ENCODE measurements around the gene B4GALT5. TPM values are rescaled to one million over a fixed set of nuclear protein-coding genes. Genes with fewer than 3 reads are reported as not detected.
"Not testable (repeated sequence)": the region's sequence is repeated elsewhere in the genome, so short reads cannot be mapped to it uniquely, and the experiment has no call there.

Gene B4GALT5
- polyA plus RNA-seq, 3 donors, result 44.2 to 52.1 (median 50.5) TPM

GRCh38 chr20:49642816-49643215, 70.9 kb downstream of the B4GALT5 start:
- no peak for DNase-seq (ENCODE audit: extremely low read depth in 1 of 11, low read depth in 9 of 11, low spot score in 4 of 11)

DNA sequence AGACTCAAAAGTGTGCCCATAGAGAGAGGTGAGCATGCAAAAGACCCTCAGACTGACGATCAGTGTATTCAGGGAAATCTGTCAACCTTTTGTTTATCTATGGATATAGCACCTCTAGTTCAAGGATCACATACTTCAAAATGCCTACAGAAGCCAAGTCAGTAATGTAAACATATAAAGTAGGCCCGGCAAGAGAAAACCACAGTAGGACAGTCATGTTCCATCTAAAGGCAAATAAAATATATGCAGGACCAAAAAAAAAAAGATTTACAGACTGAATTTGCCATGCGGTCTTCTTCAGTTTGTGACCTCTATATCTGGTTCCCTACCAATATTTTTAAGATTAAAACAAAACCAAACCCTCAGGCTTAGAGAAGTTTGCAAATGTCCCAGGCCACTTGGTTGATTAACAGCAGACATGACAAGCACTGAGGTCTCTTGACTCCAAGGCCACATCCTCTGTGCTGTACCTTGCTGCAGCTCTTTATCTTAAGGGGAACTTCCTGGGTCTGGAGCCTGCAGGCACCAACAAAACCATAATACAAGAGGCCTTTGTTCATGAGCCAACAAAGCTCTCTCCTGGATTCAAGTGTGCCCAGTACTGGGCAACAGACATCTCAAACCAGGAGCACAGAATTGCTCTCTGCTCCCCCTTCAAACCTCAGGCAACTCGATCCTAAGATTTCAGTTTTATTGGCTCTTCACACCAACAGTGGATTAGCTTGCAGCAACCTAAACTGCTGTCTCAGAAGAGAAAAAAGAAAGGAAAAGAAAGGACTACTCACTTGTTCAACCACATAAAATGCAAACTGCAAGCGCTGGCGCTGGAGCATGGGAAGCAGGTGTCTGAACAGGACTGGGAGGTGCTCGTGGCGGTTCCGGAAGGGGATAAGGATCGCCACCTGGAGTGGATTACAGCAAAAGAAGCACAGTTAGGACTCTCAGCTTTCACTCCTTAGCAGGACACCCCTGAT, 71.7 kb downstream of the B4GALT5 start:
- no peak for DNase-seq (ENCODE audit: extremely low read depth in 1 of 11, low read depth in 9 of 11, low spot score in 4 of 11)

GRCh38 chr20:49637046-49637637, 76.5 kb downstream of the B4GALT5 start:
- DNase-seq (ENCODE audit: extremely low read depth in 1 of 11, low read depth in 9 of 11, low spot score in 4 of 11), result no peak

DNA sequence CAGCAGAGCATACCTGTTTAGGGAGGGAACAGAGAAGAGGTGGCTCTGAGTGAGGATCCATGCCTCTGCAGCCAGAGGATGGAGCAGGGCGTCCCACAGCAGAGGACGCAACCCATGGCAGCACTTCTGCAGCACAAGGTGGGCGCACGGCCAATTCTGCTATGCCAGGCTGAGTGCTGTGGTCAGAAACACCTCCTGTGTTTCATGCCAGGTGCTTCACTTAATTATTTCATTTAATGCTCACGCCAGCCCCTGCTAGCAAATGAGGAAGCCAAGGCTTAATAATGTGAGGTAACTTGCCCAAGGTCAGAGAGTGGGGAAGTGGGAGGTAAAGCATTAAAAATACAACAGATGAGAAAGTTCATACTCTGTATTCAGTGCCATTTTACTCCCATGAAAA, 77.2 kb downstream of the B4GALT5 start:
- DNase-seq (ENCODE audit: extremely low read depth in 1 of 11, low read depth in 9 of 11, low spot score in 4 of 11), result no peak

DNA sequence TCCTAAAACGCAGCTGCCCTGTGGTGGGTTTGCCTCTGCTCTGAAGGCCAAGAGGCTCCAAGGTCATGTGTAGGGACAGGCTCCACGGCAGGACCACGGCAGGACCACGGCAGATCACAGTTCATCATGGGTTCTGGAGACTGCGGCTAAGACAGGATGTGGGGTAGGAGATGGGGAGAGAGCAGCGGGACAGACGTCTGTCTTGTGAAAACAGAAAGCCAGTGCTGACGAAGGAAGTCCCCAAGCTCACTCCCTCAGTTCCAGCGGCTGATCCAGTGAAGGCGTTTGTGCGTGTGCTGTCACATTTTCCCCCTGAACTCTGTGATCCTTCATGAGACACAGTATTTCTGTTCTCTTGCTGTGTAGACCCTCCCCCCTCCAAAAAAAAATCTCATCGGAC, 77.8 kb downstream of the B4GALT5 start:
- no peak for DNase-seq (ENCODE audit: extremely low read depth in 1 of 11, low read depth in 9 of 11, low spot score in 4 of 11)

- DNase-seq (ENCODE audit: extremely low read depth in 1 of 11, low read depth in 9 of 11, low spot score in 4 of 11), result peak in 7 of 11 donors; percentile 40 to 65 (median 54)
These were observed 78.5 kb downstream of the B4GALT5 start for GRCh38 chr20:49635166-49635565.

DNA sequence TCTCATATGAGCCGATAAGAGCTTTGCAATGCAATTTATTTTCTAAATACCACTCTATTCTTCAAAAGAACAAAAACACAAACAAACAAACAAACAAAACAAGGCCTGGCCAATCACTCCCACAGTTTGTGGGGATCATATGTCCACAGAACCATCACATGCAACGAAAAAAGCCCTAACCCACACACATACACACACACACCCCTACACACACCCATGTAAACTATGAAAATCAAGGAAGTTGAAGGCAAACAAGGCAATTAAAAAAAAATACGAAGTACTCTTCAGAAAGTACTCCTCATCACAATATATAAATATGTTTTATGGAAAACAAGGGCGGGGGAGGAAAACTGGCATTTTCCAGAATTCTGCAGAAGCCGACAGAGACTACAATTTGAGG, 79.6 kb downstream of the B4GALT5 start:
- no peak for DNase-seq (ENCODE audit: extremely low read depth in 1 of 11, low read depth in 9 of 11, low spot score in 4 of 11)

DNA sequence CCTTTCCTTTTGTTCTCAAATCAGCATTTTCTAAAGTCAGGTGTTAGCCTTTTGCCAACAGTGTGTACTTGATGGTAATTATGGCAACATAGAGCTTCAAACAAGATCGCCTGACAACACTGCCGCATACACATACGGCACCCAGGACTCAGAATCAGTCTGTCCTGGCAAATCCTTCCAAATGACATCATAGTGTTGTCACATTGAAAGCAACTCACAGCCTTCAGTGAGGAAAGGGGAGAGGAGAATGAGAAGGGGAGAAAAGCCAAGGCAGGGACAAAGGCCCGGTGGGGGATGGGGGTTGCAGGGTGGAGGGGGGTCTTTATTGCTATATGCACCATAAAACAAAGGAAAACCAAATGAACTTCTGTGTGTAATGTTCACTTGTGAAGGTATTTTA, 80.0 kb downstream of the B4GALT5 start:
- DNase-seq (ENCODE audit: extremely low read depth in 1 of 11, low read depth in 9 of 11, low spot score in 4 of 11), result no peak

GRCh38 chr20:49633023-49633422, 80.7 kb downstream of the B4GALT5 start:
- DNase-seq (ENCODE audit: extremely low read depth in 1 of 11, low read depth in 9 of 11, low spot score in 4 of 11), result no peak

GRCh38 chr20:49631856-49632418, 81.7 kb downstream of the B4GALT5 start:
- DNase-seq (ENCODE audit: extremely low read depth in 1 of 11, low read depth in 9 of 11, low spot score in 4 of 11), result no peak

DNA sequence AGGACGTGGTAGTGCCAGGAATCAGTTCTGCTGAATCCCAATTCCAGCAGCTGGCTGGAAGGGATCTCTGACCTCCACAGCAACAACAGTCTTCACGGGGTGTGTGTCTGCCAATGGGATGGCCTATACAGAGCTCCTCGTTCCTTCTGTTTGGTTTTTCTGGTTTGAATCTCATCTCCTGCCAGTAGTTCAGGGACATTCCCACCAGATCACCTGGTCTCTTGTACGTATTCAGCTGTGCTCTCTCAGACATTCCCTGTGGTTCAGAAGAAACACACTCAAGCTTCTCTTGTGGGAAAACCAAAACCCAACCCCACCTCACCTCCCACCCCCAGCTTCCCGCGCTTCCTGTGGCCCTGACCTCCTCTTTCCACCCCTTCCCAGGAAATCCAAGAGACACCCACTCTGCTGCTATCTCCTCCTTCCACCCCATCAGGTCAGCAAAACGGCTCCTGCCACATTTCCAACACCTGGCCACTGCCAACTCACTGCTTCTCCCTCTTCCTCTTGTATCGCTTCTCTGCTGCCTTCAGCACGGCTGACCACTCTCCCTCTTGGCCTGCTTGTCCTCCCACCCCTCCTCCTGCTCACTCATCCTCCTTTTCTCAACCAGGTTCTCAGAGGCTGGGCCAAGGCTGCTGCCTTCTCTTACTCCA, 82.5 kb downstream of the B4GALT5 start:
- DNase-seq (ENCODE audit: extremely low read depth in 1 of 11, low read depth in 9 of 11, low spot score in 4 of 11), result no peak

- no peak for DNase-seq (ENCODE audit: extremely low read depth in 1 of 11, low read depth in 9 of 11, low spot score in 4 of 11)
These were observed 83.2 kb downstream of the B4GALT5 start for GRCh38 chr20:49630396-49630951.

DNA sequence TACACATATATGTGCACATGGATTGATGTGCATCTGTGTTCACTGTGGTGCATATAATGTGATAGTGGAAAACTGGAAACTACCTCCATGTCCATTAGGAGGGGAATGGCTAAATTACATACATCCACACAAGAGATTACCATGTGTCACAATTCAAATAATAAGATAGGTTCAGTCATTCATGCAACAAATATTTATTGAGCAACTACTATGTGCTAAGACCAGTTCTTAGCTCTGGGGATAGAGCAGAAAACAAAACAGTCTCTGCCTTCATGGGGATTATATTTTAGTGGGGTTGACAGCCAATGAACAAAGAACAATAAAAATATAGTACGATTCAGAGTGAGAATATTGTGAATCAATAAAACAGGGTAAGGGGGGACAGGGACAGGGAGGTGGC, 84.1 kb downstream of the B4GALT5 start:
- DNase-seq (ENCODE audit: extremely low read depth in 1 of 11, low read depth in 9 of 11, low spot score in 4 of 11), result no peak

- not testable (repeated sequence) for DNase-seq (ENCODE audit: extremely low read depth in 1 of 11, low read depth in 9 of 11, low spot score in 4 of 11)
These were observed 85.4 kb downstream of the B4GALT5 start for GRCh38 chr20:49628280-49628679.

GRCh38 chr20:49627329-49627761, 86.3 kb downstream of the B4GALT5 start:
- DNase-seq (ENCODE audit: extremely low read depth in 1 of 11, low read depth in 9 of 11, low spot score in 4 of 11), result no peak

GRCh38 chr20:49624988-49625387, 88.7 kb downstream of the B4GALT5 start:
- not testable (repeated sequence) for DNase-seq (ENCODE audit: extremely low read depth in 1 of 11, low read depth in 9 of 11, low spot score in 4 of 11)

GRCh38 chr20:49624317-49624716, 89.4 kb downstream of the B4GALT5 start:
- no peak for DNase-seq (ENCODE audit: extremely low read depth in 1 of 11, low read depth in 9 of 11, low spot score in 4 of 11)

DNA sequence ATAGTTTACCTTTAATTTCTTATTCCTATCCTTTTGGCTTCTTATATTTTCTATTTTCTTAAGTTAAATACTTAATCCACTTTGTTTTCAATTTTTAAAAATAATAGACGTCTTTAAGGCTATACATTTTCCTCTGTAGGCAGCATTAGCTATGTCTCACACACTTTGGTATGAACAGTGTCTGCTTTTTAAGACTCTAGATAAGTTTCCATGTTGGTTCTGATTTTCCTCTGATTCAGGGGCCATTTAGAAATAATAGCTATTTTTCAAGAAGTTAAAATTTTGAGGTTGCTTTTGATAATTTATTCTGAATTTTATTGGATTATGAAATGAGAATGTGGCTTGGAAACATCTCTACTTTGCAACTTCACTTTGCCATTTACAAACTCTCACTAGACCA, 91.4 kb downstream of the B4GALT5 start:
- no peak for DNase-seq (ENCODE audit: extremely low read depth in 1 of 11, low read depth in 9 of 11, low spot score in 4 of 11)
